ENCODE data around the gene TM7SF2. TPM values are rescaled to one million over a fixed set of nuclear protein-coding genes. Genes with fewer than 3 reads are reported as not detected.

Gene TM7SF2
- total and polyA plus RNA-seq, 7 donors, result 3.6 to 43.2 (median 17.4) TPM

- no peak overlapping the region for H3K27ac ChIP-seq
- peak; percentile 65 for DNase-seq
- H3K4me1 ChIP-seq, result peaks cover 0 to 23% (median 20%) of the 10 kb centered on the region in 4 donors
- no peak overlapping the region for H3K4me3 ChIP-seq
- H3K36me3 ChIP-seq, result peaks cover 17 to 50% (median 30%) of the 10 kb centered on the region in 4 donors
- intact Hi-C loops (cut with DNase I), result no loop called here
- TF ChIP-seq POLR2A (IDR thresholded peaks at IDR 0.05) (no peak), EP300 (IDR thresholded peaks at IDR 0.05) (no peak), POLR2AphosphoS5 (IDR thresholded peaks at IDR 0.05) (no peak)
- TF ChIP-seq, protein P1, sequence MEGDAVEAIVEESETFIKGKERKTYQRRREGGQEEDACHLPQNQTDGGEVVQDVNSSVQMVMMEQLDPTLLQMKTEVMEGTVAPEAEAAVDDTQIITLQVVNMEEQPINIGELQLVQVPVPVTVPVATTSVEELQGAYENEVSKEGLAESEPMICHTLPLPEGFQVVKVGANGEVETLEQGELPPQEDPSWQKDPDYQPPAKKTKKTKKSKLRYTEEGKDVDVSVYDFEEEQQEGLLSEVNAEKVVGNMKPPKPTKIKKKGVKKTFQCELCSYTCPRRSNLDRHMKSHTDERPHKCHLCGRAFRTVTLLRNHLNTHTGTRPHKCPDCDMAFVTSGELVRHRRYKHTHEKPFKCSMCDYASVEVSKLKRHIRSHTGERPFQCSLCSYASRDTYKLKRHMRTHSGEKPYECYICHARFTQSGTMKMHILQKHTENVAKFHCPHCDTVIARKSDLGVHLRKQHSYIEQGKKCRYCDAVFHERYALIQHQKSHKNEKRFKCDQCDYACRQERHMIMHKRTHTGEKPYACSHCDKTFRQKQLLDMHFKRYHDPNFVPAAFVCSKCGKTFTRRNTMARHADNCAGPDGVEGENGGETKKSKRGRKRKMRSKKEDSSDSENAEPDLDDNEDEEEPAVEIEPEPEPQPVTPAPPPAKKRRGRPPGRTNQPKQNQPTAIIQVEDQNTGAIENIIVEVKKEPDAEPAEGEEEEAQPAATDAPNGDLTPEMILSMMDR (IDR thresholded peaks at IDR 0.05), result no peak
- no peaks in the 10 kb centered on the region for H3K27me3 ChIP-seq
- WGBS, 2 donors, result 95 to 96% methylated on average over 11 of the region's 11 CpGs
- no peaks in the 10 kb centered on the region for H3K9me3 ChIP-seq
Observed at GRCh38 chr11:65087216-65087615, 24.5 kb upstream of the TM7SF2 start.

DNA sequence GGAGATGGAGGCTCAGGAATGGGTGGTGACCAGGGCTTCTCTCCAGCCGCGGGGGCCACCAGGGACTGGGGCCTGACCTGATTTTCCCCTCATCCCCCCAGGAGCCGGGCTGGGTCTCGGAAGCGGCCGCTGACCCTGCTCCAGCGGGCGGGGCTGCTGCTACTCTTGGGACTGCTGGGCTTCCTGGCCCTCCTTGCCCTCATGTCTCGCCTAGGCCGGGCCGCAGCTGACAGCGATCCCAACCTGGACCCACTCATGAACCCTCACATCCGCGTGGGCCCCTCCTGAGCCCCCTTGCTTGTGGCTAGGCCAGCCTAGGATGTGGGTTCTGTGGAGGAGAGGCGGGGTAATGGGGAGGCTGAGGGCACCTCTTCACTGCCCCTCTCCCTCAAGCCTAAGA lies 23.8 kb upstream of the TM7SF2 start:
- no peak for DNase-seq
- Histone ChIP-seq H3K27me3 (no peaks in the 10 kb centered on the region), H3K4me1 (peaks cover 0 to 23% (median 20%) of the 10 kb centered on the region in 4 donors), H3K36me3 (peaks cover 17 to 50% (median 30%) of the 10 kb centered on the region in 4 donors), H3K9me3 (no peaks in the 10 kb centered on the region), H3K4me3 (no peak overlapping the region), H3K27ac (no peak overlapping the region)
- 96% methylated on average over 15 of the region's 15 CpGs for WGBS, 2 donors
- intact Hi-C loops (cut with DNase I), result no loop called here
- TF ChIP-seq POLR2AphosphoS5 (IDR thresholded peaks at IDR 0.05) (no peak), POLR2A (IDR thresholded peaks at IDR 0.05) (no peak), EP300 (IDR thresholded peaks at IDR 0.05) (no peak)
- TF ChIP-seq, protein P1 (IDR thresholded peaks at IDR 0.05), result no peak

DNA sequence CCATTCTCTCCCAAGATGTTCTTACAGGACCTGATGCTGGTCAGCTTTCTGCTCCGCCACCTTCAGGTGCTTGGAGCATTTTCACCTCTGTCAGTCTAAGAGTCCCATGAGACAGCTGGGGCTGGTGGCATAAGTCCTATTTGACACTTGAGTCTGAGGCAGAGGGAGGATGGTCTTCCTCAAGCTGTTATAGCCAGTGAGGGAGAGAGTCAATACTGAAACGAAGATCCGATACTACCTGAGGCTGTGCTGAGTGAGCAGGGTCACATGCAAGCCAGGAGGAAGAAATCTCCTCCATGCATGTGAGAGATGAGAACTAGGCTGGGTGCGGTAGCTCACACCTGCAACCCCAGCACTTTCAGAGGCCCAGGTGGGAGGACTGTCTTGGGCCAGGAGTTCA lies 22.1 kb upstream of the TM7SF2 start:
- TF ChIP-seq EP300 (IDR thresholded peaks at IDR 0.05) (no peak), POLR2AphosphoS5 (IDR thresholded peaks at IDR 0.05) (no peak), POLR2A (IDR thresholded peaks at IDR 0.05) (no peak)
- TF ChIP-seq, protein P1 (IDR thresholded peaks at IDR 0.05), result no peak
- Histone ChIP-seq H3K36me3 (peaks cover 17 to 50% (median 30%) of the 10 kb centered on the region in 4 donors), H3K9me3 (no peaks in the 10 kb centered on the region), H3K27me3 (no peaks in the 10 kb centered on the region), H3K4me1 (peaks cover 0 to 12% (median 11%) of the 10 kb centered on the region in 4 donors), H3K4me3 (no peak overlapping the region), H3K27ac (no peak overlapping the region)
- 92% methylated on average over 4 of the region's 4 CpGs for WGBS, 2 donors
- no peak for DNase-seq
- intact Hi-C loops (cut with DNase I), result no loop called here

GRCh38 chr11:65090628-65091027 lies 21.0 kb upstream of the TM7SF2 start:
- WGBS, 2 donors, result 96% methylated on average over 4 of the region's 4 CpGs
- no peak overlapping the region for H3K27ac ChIP-seq
- H3K9me3 ChIP-seq, result no peaks in the 10 kb centered on the region
- intact Hi-C loops (cut with DNase I), result no loop called here
- no peak for DNase-seq
- no peaks in the 10 kb centered on the region for H3K27me3 ChIP-seq
- H3K36me3 ChIP-seq, result peaks cover 17 to 44% (median 25%) of the 10 kb centered on the region in 4 donors
- H3K4me1 ChIP-seq, result peaks cover 0 to 5% (median 2%) of the 10 kb centered on the region in 4 donors
- TF ChIP-seq EP300 (IDR thresholded peaks at IDR 0.05) (no peak), POLR2A (IDR thresholded peaks at IDR 0.05) (no peak)
- H3K4me3 ChIP-seq, result no peak overlapping the region

- H3K9me3 ChIP-seq, result no peaks in the 10 kb centered on the region
- H3K4me3 ChIP-seq, result peak overlapping the region in 3 of 4 donors; percentile 84 to 97 (median 93)
- no peaks in the 10 kb centered on the region for H3K27me3 ChIP-seq
- H3K4me1 ChIP-seq, result peaks cover 0 to 16% (median 13%) of the 10 kb centered on the region in 4 donors
- TF ChIP-seq POLR2AphosphoS5 (IDR thresholded peaks at IDR 0.05), result no peak
- no peak for TF ChIP-seq EP300 (IDR thresholded peaks at IDR 0.05)
- TF ChIP-seq, protein P1 (IDR thresholded peaks at IDR 0.05), result no peak
- peak overlapping the region; percentile 90 to 95 (median 93) for H3K27ac ChIP-seq
- intact Hi-C loops (cut with DNase I), result loop anchor here (5.0 kb wide), 1 partner anchor 83 kb away; the partner anchor contains the start of gene ARL2
- 81 to 87% methylated on average over 22 of the region's 22 CpGs for WGBS, 2 donors
- DNase-seq, result no peak
- peaks cover 0 to 12% (median 1%) of the 10 kb centered on the region in 4 donors for H3K36me3 ChIP-seq
Observed at GRCh38 chr11:65095427-65095826, 16.2 kb upstream of the TM7SF2 start.

Data from sigmoid colon (tissue), 7 donors.